Measurements from ENCODE around the gene NCAM1. TPM values are rescaled to one million over a fixed set of nuclear protein-coding genes. Genes with fewer than 3 reads are reported as not detected.

The NCAM1 gene
- total and polyA plus RNA-seq, 2 of the 13 experiments (the other 11 are each of a cell fraction or from before 2014, with no cell fraction given) = 0.05 TPM; not detected in 1

GRCh38 chr11:113288286-113288863 lies 327.2 kb downstream of the NCAM1 start (continued):
- TF ChIP-seq FOXA1 (IDR thresholded peaks at IDR 0.05) (no peak), FOXA1 (CRISPR knock-in tag; IDR thresholded peaks at IDR 0.05) (peak; percentile 10; the same call in 1 of the 2 replicates), RFX5 (IDR thresholded peaks at IDR 0.05; ENCODE audit: low read depth, low read length) (no peak), ZNF552 (CRISPR knock-in tag; IDR thresholded peaks at IDR 0.05; ENCODE audit: borderline replicate concordance) (no peak), TEF (CRISPR knock-in tag; IDR thresholded peaks at IDR 0.05) (no peak), SP1 (IDR thresholded peaks at IDR 0.05) (no peak), SP1 (CRISPR knock-in tag; IDR thresholded peaks at IDR 0.05) (no peak), ZNF703 (CRISPR knock-in tag; IDR thresholded peaks at IDR 0.05; ENCODE audit: borderline replicate concordance) (no peak), SP5 (CRISPR knock-in tag; IDR thresholded peaks at IDR 0.05; ENCODE audit: borderline replicate concordance, low read depth) (no peak), TCF7L2 (IDR thresholded peaks at IDR 0.05; ENCODE audit: low read depth, low read length) (no peak), JUN (CRISPR knock-in tag; IDR thresholded peaks at IDR 0.05) (no peak), PRMT3 (CRISPR knock-in tag; IDR thresholded peaks at IDR 0.05; ENCODE audit: borderline replicate concordance, low read depth) (no peak), ZNF296 (CRISPR knock-in tag; conservative IDR thresholded peaks at IDR 0.05) (no peak), JUND (CRISPR knock-in tag; IDR thresholded peaks at IDR 0.05) (no peak), ZNF83 (CRISPR knock-in tag; IDR thresholded peaks at IDR 0.05; ENCODE audit: borderline replicate concordance) (no peak), ARID5B (CRISPR knock-in tag; IDR thresholded peaks at IDR 0.05) (0 out of 2 replicates have a peak, but pooled peaks have one; percentile 26), FOXC1 (CRISPR knock-in tag; IDR thresholded peaks at IDR 0.05; ENCODE audit: borderline replicate concordance) (no peak), PLRG1 (conservative IDR thresholded peaks at IDR 0.05) (no peak), ZFY (CRISPR knock-in tag; IDR thresholded peaks at IDR 0.05) (no peak), ZNF18 (CRISPR knock-in tag; IDR thresholded peaks at IDR 0.05; ENCODE audit: insufficient replicate concordance) (no peak), EED (CRISPR knock-in tag; IDR thresholded peaks at IDR 0.05) (no peak)
- TF ChIP-seq, protein P1, sequence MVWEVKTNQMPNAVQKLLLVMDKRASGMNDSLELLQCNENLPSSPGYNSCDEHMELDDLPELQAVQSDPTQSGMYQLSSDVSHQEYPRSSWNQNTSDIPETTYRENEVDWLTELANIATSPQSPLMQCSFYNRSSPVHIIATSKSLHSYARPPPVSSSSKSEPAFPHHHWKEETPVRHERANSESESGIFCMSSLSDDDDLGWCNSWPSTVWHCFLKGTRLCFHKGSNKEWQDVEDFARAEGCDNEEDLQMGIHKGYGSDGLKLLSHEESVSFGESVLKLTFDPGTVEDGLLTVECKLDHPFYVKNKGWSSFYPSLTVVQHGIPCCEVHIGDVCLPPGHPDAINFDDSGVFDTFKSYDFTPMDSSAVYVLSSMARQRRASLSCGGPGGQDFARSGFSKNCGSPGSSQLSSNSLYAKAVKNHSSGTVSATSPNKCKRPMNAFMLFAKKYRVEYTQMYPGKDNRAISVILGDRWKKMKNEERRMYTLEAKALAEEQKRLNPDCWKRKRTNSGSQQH (CRISPR knock-in tag; IDR thresholded peaks at IDR 0.05; ENCODE audit: low read depth) = no peak
- TF ChIP-seq, protein P2, sequence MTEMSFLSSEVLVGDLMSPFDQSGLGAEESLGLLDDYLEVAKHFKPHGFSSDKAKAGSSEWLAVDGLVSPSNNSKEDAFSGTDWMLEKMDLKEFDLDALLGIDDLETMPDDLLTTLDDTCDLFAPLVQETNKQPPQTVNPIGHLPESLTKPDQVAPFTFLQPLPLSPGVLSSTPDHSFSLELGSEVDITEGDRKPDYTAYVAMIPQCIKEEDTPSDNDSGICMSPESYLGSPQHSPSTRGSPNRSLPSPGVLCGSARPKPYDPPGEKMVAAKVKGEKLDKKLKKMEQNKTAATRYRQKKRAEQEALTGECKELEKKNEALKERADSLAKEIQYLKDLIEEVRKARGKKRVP (CRISPR knock-in tag; IDR thresholded peaks at IDR 0.05) = no peak
